GM18909 (cell line): ENCODE results near the gene AKAP13.
A peak's percentile ranks its signal among the peaks of the same experiment; 100 is the strongest.

Source experiments
- ATAC-seq: cut with Tn5 transposase; IDR thresholded peaks from one replicate; pipeline ENCODE4 v1.9.1; 2021; ENCODE audit warnings: mild to moderate bottlenecking; ENCODE audit not compliant: unreplicated experiment, poor library complexity

AKAP13 gene

DNA sequence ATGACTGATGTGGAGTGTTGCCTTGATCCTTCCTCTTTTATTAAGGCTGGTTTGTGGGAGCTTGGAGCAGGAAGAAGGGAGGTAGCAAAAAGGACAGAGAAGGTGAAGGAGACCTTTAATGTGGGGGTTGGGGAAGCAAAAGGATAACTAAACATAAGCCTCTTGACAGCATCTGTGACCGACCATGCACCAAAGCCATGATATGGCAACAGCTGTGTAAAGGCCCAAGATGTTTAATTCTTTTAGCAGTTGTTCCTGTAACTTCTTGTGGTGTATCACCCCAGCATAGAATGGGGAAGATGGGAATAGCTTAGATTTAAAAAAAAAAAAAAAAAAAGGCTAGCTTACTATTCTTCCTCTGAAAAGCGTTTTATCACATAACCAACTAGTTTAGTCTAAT is 219.6 kb downstream of the AKAP13 start:
- no peak for ATAC-seq

DNA sequence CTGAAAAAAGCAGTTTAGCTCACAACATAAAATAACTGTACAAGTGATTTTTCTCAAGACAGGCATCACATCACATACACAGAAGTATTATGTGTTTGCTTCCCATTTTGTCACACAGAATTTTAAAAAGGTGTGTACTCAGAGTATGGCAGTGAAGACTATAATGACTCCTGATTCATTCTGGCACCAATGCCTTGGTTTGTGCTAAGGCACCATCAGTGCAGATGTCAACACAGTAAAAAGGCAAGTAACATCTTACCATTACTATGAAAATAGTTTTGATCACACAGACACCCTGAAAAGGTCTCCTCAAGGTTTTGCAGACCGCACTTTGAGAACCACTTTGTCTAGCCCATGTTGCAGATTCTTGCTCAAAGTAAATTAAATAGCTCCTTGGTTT is 222.8 kb downstream of the AKAP13 start:
- no peak for ATAC-seq

DNA sequence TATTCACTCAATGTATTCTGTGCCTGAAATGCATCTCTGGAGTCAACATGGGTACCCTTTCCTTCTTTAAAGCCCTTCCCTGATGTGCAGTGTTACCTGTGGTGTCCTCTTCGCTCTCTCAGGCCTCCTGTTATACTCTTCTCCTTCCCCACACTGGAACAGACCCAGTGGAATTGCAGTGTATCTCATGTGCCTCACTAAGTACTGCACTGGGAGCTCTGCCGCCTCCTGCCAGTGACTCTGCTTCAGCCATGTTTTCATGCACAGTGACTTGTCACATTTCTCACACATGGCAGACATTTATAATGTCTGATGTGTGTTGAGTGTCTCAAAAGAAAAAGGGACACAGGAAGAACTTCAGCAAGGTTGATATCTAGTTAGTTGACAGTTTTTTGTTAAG is 223.3 kb downstream of the AKAP13 start:
- no peak for ATAC-seq

DNA sequence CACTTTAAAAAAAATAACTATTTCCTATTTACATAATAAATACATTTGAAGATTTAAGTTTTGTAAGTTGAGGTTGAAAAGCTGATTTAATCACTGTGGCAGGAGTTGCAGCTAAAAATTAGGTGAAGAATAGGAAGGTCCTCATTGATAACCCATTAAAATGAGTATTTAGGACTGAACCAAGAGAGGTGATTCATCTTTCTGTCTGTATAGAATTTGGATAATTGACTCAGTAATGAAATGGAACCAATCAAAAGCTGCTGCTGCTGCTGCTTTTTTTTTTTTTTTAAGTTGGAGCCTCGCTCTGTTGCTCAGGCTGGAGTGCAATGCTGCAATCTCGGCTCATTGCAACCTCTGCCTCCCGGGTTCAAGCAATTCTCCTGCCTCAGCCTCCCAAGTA is 223.8 kb downstream of the AKAP13 start:
- ATAC-seq: no peak

DNA sequence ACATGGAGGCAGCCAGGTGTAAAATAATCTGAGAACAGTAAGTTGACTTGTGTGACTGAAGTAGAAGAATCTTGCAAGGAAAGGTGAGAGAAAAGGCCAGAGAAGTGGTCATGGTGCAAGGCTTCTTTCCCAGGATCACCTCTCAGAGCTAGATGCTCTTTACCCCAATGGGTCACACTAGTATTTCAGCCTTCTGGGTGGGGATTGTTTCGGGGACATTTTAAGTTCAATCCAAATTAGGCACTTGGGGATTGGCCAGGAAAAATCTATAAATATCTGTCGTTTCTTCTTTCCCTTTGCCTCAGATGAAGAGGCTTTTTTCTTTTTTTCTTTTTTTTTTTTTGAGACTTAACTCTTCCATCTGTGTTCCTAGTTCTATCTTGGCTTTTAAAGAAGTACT is 226.3 kb downstream of the AKAP13 start:
- no peak for ATAC-seq

DNA sequence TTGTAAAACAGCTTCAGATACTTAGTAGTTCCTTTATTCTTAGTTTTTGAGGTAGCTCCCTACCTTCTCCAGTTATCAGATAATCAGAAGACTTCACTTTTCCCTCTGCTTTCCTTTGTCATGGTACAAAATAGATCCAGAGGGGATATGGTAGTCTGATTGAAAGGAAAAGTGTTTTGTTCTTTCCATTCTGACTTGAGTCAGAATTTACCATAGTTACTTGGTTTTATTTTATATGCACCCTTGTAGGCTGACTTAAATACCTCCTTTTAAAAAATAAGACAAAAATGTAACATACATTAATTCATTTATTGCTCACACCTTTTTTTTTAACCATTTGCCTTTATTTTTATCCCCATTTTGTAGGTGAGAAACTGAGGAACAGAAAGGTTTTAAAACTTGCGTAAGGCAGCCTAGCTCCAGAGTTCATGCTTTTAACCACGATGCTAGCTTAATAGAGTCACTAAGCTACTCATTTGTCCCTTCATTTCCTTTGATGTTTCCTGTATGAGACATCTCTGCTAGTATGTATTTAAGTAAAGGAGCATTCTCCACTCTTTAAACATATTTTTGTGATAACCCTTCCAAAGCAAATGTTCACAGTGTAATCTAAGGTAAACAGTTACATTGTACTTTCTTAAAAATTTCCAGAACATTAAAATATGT is 226.9 kb downstream of the AKAP13 start:
- ATAC-seq: no peak

DNA sequence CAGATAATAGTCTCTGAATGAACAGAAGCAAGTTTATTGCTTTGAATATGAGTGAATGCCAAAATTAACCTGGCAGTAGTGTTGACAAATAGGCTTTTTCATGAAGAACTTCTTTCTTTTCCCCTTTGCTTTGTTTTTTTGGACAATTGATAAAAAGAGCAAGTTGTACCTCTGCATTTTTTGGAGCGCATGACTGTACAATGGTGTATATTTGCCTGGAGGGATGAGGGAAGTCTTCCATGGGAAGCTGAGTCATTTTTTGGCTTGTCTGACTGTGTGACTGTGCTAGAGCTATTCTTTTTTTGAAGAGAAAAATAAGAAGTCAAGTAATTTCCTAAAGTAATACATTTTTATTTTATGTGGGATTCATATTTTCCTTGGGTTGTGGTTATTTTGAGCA is 227.4 kb downstream of the AKAP13 start:
- ATAC-seq: no peak

DNA sequence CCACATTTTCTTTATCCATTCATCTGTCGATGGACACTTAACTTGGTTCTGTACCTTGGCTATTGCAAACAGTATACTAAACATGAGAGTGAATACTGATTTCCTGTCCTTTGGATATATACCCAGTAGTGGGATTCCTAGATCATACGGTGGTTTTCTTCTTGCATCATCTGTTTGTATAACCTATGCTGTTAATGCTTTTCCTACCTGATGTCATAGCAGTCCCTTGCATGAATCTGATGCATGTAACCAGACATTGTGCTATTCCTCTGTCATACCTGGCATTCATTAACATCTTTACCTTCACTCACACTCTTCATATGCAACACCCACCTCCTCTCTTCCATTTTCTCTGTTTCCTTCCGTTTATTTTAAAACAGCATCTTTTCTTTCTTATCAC is 229.1 kb downstream of the AKAP13 start:
- ATAC-seq: no peak

DNA sequence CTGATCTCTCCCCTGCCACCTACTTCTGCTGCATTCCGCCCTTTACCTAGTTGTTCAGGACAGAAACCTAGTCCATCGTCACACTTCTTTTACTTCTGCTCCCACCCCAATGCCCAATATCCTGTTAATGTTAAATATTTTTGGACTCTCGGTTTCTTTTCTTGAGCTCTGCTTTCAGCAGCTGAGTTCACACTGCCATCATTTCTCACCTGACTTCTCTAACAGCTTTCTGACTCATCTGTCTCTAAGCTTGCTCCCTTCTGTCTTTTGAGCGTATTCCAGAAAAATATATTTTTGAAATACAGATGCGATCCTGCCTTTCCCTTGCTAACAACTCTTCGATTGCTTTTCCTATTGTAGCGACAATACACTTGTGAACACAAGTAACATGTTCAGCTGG is 231.0 kb downstream of the AKAP13 start:
- ATAC-seq: no peak

DNA sequence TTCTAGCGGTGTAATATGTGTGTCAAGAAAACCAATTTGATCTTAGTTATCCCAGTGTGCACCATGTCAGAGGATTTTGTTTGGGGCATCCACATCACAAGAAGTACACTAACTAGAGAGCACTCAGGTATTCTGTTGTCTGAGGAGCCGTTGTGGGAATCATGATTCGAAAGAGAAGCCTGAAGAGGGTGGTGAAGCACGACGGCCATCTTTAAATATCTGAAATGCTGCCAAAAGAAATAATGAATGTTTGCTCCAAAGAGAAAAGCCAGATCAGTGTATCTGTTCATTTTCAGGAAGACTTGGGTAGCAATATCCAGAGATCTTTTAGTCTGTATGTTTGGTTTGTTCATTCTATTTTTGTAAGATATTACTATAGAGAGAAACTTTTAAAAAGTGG is 233.7 kb downstream of the AKAP13 start:
- ATAC-seq: no peak

DNA sequence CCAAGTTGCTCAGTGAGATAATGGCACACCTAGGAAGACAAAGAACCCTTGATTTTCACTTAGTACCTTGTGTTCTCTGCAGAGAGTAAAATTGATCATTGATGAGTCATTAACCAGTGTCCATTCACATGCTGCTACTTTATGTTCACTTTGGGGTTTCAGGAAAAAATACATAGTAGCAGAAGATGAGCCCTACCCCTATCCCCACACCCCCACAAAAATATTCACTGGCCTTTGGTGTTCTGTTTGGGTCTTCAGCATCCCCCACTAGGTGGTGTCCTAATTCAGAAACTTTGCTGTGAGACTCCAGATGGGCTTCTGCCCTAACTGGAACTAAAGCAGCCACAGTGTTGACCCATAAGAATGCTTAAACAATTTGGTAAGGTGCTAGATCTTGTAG is 235.5 kb downstream of the AKAP13 start:
- no peak for ATAC-seq

DNA sequence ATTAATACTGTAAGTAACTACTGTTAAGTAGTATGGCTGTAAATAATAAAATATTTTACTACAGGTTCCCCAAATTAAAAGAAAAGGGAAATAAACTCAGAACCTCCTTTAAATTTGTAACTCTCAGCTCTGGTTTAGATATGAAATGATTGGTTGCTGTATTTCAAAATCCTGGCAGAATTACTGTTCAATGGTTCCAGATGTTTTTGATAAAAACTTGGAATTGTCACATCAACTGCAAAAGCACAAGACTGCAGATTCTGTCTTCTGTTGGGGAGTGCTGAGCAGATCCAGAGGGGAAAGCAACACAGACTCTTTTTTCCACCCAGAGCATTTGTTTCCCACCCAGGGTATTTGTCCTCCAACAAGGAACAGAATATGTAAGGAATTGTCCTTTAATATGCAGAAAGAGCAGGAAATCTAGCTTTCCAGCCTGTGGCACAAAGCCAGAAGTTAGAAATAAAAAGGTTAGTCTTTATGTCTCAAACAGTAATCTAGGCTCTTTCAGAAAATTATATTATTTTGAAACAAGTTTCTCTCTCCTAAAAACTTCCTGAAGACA is 236.2 kb downstream of the AKAP13 start:
- no peak for ATAC-seq

DNA sequence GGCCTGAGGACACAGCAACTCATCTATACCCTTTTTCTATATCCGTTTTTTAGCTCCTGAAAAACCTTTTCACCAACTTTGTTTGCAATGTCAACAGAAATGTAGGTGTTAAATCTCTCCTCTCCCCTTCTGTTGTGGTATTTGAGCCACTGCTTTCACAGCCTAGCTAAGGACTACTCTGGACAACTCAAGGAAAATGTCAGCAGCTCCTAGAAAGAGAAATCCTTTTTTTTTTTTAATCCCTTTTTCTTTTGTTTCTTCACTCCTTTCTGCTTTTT is 237.8 kb downstream of the AKAP13 start:
- no peak for ATAC-seq

DNA sequence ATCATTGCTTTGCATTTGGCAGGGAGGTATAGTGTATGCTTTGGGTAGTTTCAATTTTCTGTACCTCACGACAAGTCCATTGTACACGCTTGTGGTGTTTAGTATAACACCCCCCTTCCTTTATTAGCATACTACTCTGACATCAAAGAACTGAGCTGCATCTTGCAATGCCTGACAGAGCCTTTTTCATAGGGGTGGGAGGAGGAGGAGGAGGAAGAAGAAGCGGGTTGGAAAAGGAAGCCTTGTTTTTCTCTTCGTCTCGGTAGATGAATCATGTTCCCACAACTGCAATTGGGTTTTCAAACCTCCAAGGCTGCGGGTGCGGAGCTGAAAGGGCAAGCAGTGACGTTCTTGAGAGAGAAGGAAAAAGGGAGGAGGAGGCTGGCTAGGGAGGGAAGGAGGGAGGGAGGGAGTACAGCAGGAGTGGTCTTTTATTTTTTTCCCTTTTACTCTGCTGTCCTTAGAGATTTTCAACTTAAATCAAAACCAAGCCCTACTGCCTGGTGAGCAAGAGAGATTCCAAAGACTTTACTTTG is 238.6 kb downstream of the AKAP13 start:
- ATAC-seq: peak; percentile 64

DNA sequence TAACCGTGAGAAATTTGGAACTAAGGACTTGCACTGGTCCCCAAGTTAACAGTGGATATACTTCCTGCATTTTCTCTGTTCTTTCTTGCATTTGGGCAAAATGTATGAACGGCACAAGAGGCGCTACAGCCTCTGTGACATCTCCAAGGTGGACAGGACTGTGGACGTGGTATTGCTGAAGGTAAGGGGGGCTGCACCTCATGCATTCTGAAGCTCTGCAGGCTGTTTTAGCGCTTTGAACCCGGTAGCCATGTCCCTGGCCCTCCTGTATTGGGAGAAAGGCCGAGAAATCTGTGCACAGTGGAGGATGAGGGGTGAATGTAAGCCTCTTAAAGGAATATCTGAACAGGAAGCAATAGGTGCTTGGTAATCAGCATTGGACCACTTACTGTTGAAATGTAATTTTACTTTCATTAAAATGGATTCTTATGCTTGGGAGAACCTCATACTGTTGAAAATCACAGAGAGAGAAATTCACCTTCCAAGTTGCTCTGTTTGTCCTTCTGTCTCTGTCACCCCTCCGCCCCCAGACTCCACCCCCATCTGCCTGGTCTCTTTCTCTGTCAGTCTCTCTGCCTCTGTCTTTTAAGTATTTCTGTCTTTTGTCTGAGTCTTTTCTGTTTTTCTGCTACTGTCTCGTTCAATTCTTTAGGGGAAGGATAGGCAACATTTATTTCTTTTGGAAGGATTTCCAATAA is 239.7 kb downstream of the AKAP13 start:
- no peak for ATAC-seq

DNA sequence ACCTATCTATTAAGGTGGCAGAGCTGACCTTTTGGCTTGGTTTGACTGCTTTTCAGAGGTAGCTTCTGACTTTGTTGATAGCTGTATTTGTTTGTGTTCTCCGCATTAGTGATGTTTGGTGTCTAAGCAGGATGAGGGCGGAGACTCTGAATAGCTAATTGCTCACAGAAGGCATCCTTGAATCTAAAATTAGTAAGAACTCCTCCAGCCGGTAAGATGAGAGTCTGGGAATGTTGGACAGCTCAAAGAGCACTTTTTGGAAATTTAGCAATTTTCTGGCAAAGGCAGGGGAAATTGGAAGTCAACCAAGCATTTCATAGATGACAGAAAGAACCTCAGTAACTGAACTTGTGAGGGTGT is 240.3 kb downstream of the AKAP13 start:
- no peak for ATAC-seq

DNA sequence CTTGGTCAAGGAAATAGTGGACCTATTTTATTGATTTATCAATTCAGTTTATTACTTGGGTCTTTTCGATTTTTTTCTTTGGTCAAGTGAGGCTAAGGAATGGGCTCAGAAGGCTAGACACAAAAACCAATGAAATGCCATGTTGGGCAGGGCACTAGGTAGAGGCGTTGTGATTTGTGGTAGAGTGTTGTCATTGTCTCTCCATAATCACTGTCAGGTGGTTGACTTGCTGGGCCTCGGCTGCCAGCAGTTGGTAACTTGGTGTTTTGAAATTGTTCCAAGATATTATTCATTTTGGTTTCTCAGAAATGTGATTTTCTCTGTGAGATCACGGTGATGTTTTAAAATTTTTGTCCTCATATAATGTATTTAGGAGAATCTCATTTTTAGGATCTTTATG is 240.7 kb downstream of the AKAP13 start:
- ATAC-seq: no peak

DNA sequence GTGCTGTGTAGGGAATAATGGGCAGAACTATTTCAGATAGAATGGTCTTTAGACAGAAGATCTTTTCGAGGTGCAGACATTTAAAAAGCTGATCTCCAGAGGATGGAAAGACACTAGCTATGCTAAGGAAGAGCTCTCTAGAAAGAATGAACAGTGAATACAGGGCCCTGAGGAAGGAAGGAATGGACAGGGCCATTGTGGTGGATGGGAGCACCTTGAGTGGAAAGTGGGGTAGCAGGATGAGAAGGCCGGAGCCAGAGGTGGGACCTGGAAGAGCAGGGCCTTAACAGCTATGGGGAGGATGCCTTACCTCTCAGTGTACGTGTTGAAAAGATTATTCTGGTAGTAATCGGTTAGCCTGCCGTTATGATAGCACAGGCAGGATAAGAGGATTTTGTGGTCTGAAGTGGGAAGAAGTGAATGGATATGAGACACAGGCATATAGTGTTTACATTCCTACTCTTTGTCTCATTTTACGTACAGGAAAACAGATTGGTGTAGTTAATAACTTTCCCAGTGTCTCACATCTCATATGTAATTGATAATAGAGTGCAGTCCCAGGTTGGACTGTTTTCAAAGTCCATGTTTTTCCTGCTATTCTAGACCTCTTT is 241.9 kb downstream of the AKAP13 start:
- no peak for ATAC-seq

DNA sequence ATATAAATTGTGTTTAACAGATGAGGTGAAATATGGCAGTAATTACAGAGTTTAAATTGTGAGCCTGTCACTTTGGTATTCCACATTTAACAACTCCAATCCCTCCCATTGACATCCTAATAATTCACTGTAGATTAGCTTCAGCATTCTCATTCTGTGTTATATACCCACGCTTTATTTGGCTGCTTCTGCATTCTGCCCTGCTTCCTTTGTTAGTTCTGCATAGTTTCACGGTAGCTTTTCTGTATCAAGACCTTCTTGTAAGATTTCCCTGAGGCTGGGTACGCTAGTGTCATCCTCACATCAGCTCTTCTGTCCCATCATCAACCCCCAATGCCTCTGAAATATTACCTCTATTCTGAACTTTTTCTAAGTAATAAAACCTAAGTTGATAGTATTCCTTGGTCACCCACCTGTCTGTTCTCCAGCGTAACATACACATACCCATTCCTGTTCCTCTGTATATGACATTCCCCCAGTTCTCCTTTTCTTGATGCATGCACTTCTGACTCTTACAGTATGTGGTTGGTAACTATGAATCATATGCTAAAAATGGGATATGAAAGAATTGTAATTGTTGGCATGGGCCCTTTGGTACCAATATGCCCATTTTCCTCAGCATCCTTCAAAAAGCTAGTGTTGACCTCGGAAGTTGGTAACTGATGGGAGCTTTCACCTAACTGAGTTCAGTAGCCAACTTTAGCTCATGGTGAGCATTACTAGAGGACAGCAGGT is 243.1 kb downstream of the AKAP13 start:
- no peak for ATAC-seq

DNA sequence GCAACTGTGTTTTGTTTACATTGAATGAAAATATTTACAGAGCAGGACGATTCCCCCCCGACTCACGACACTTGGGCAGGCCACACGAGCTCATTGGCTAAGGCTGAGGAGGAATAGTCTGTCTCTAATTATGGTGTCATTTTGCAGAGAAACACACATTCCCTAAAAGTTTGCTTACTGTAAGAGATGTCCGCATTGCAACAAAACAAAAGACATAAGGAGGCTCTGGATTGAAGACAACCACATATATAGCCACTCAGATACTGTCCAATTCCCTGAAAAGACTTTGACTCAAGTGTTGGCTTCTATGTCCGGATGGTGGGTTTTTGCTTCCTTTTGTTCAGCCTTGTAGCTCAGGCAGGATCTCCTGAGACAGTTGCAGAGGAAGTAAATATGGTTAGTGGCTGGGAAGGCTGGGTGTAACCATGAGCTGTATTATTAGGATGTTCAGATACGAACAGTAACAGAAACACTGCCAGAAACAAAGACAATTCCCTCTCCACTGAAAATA is 243.9 kb downstream of the AKAP13 start:
- no peak for ATAC-seq
